Measurements from ENCODE around the gene CMTM7. TPM values are rescaled to one million over a fixed set of nuclear protein-coding genes. Genes with fewer than 3 reads are reported as not detected.

CMTM7 gene
- total and polyA plus RNA-seq, 2 of the 13 experiments (the other 11 are each of a cell fraction or from before 2014, with no cell fraction given), result 20.9 to 21.4 TPM

DNA sequence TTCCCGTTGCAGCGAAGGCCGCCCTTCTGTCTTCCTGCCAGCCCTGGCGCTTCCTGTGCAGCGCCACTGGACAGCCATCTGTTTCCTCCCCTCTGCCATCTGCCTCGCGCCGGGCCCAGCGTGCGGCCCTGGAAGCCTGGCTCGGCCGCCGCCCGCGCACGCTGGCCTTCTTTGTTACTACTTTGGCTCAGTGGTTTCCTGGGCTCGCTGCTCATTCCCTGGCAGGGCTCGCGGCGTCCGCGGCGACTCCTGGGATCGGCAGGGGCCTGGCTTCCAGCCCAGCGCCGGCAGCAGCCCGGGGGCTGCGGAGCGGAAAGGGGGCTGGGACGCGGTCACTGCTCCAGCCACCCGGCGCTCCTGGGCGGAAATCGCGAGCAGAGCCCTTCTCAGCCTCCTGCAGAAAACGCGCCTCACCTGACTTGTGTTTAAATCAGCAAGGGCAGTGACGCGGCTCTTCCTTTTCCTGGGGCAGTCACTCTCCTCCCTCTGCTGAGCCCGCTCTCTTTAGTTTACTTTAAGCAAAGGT, 10.0 kb downstream of the CMTM7 start (continued):
- TF ChIP-seq PREB (CRISPR knock-in tag; IDR thresholded peaks at IDR 0.05), result no peak
- peak; percentile 81; the same call in 1 of the 2 replicates for TF ChIP-seq NFATC3 (CRISPR knock-in tag; IDR thresholded peaks at IDR 0.05)
- TF ChIP-seq YY1 (IDR thresholded peaks at IDR 0.05; ENCODE audit: insufficient read depth, insufficient replicate concordance, low read depth, low read length), result peak; percentile 73
- TF ChIP-seq, protein P1, sequence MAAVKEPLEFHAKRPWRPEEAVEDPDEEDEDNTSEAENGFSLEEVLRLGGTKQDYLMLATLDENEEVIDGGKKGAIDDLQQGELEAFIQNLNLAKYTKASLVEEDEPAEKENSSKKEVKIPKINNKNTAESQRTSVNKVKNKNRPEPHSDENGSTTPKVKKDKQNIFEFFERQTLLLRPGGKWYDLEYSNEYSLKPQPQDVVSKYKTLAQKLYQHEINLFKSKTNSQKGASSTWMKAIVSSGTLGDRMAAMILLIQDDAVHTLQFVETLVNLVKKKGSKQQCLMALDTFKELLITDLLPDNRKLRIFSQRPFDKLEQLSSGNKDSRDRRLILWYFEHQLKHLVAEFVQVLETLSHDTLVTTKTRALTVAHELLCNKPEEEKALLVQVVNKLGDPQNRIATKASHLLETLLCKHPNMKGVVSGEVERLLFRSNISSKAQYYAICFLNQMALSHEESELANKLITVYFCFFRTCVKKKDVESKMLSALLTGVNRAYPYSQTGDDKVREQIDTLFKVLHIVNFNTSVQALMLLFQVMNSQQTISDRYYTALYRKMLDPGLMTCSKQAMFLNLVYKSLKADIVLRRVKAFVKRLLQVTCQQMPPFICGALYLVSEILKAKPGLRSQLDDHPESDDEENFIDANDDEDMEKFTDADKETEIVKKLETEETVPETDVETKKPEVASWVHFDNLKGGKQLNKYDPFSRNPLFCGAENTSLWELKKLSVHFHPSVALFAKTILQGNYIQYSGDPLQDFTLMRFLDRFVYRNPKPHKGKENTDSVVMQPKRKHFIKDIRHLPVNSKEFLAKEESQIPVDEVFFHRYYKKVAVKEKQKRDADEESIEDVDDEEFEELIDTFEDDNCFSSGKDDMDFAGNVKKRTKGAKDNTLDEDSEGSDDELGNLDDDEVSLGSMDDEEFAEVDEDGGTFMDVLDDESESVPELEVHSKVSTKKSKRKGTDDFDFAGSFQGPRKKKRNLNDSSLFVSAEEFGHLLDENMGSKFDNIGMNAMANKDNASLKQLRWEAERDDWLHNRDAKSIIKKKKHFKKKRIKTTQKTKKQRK (IDR thresholded peaks at IDR 0.05; ENCODE audit: low read length), result no peak
- TF ChIP-seq CREB1 (IDR thresholded peaks at IDR 0.05), result no peak
- no peak for TF ChIP-seq CREB1 (CRISPR knock-in tag; IDR thresholded peaks at IDR 0.05)
- no peak for TF ChIP-seq ZBTB2 (CRISPR knock-in tag; IDR thresholded peaks at IDR 0.05; ENCODE audit: low read depth)
- TF ChIP-seq EEA1 (CRISPR knock-in tag; IDR thresholded peaks at IDR 0.05; ENCODE audit: borderline replicate concordance), result 0 out of 2 replicates have a peak, but pooled peaks have one; percentile 37
- peak; percentile 35; the same call in 1 of the 2 replicates for TF ChIP-seq ZNF724P (CRISPR knock-in tag; IDR thresholded peaks at IDR 0.05; ENCODE audit: borderline replicate concordance)
- TF ChIP-seq ZNF446 (CRISPR knock-in tag; IDR thresholded peaks at IDR 0.05), result no peak; the same call in 1 of the 2 replicates
- TF ChIP-seq POGK (CRISPR knock-in tag; conservative IDR thresholded peaks at IDR 0.05), result peak; percentile 80; the same call in 1 of the 2 replicates
- peak; percentile 69; the same call in 1 of the 2 replicates for TF ChIP-seq ZNF275 (CRISPR knock-in tag; IDR thresholded peaks at IDR 0.05; ENCODE audit: borderline replicate concordance)
- peak; percentile 74 for TF ChIP-seq TGIF2 (CRISPR knock-in tag; IDR thresholded peaks at IDR 0.05)
- TF ChIP-seq MEIS1 (CRISPR knock-in tag; IDR thresholded peaks at IDR 0.05; ENCODE audit: borderline replicate concordance), result peak; percentile 85
- TF ChIP-seq ZNF460 (CRISPR knock-in tag; IDR thresholded peaks at IDR 0.05; ENCODE audit: borderline replicate concordance), result no peak
- peak; percentile 85; the same call in 1 of the 2 replicates for TF ChIP-seq MYPOP (CRISPR knock-in tag; IDR thresholded peaks at IDR 0.05)
- no peak for TF ChIP-seq CENPBD1 (CRISPR knock-in tag; IDR thresholded peaks at IDR 0.05; ENCODE audit: borderline replicate concordance, low read depth)
- no peak for TF ChIP-seq XRCC5 (optimal IDR thresholded peaks at IDR 0.05; ENCODE audit: low read length)
